GM12864 (cell line): ENCODE results near the gene GLDC.

Source experiments
- DNase-seq: peaks from one replicate; pipeline ENCODE4 v3.0.0-alpha.2; 2011; ENCODE audit warnings: low read depth
- H3K4me3 ChIP-seq: 2 replicates; pipeline ENCODE4 v1.5.1; 2011; ENCODE audit warnings: mild to moderate bottlenecking, low read depth, low read length, control low read depth
- TF ChIP-seq, protein P1 (sequence below): IDR thresholded peaks from 2 replicates; pipeline ENCODE4 v1.5.1; 2011; ENCODE audit warnings: low read depth, mild to moderate bottlenecking, moderate library complexity, low read length, control low read depth, inconsistent platforms; ENCODE audit errors: missing control alignments

The GLDC gene

DNA sequence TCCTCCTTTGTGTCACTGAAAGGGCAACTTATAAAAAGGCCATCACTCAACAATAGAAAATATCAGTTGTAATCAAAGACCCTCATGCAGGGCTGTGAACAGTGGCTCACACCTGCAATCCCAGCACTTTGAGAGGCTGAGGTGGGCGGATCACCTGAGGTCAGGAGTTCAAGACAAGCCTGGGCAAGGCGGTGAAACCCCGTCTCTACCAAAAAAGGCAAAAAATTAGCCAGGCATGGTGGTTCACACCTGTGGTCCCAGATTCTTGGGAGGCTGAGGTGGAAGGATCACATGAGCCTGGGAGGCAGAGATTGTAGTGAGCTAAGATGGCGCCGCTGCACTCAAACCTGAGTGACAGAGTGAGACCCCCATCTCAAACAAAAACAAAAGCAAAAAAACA lies 24.7 kb downstream of the GLDC start:
- DNase-seq, result no peak
- TF ChIP-seq, protein P1, sequence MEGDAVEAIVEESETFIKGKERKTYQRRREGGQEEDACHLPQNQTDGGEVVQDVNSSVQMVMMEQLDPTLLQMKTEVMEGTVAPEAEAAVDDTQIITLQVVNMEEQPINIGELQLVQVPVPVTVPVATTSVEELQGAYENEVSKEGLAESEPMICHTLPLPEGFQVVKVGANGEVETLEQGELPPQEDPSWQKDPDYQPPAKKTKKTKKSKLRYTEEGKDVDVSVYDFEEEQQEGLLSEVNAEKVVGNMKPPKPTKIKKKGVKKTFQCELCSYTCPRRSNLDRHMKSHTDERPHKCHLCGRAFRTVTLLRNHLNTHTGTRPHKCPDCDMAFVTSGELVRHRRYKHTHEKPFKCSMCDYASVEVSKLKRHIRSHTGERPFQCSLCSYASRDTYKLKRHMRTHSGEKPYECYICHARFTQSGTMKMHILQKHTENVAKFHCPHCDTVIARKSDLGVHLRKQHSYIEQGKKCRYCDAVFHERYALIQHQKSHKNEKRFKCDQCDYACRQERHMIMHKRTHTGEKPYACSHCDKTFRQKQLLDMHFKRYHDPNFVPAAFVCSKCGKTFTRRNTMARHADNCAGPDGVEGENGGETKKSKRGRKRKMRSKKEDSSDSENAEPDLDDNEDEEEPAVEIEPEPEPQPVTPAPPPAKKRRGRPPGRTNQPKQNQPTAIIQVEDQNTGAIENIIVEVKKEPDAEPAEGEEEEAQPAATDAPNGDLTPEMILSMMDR, result no peak
- H3K4me3 ChIP-seq, result no peak overlapping the region

DNA sequence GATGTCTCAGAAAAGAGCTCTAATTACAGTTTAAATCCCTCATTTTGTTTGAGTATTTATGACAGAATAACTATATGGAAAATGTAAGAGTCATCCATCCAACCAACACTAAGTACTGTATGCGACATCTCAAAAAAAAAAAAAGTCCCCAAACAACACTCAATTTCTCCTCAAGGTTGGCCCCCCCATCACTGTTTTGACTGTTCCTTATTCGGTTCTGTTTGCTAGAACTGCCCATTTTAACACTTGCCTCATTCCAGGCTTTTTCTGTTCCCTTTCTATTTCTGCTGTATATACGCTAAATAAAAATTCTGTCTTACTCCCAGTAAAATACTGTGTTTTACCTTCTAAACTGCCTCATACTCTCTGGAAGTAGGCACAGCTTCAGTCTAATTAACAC lies 25.2 kb downstream of the GLDC start:
- no peak for DNase-seq
- TF ChIP-seq, protein P1, result no peak
- H3K4me3 ChIP-seq, result no peak overlapping the region

- TF ChIP-seq, protein P1, result no peak
- no peak for DNase-seq
- no peak overlapping the region for H3K4me3 ChIP-seq
These were observed 25.6 kb downstream of the GLDC start for GRCh38 chr9:6619909-6620308.

DNA sequence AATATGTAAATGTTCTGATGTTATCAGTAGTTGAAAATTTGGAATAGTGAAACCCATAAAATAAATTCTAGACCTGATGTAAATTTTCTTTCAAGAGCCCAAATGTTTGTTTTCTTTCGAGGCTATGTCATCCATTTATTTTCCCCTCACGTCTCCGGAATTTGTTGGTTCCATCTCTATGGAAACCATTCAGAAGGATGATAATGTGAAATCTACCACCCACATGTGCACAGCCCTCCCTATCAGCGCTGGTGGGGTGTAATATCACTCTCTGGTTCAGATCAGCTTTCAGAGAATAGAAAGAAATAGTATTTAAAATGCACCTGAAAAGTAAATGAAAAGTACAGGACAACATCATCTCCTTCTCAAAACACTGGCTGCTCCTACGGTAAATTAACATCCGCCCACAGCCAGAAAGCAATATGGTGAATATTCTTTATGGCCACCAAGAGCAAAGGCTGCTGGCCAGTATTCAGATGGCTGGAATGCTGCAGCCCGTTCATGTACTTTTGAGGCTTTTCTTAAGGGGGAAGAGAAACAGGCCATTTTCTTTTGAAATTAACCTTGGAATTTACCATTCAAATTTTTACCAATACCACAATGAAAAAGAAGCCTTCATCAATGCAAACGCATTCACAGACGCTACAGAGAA lies 28.5 kb downstream of the GLDC start:
- no peak overlapping the region for H3K4me3 ChIP-seq
- TF ChIP-seq, protein P1, result no peak
- no peak for DNase-seq

DNA sequence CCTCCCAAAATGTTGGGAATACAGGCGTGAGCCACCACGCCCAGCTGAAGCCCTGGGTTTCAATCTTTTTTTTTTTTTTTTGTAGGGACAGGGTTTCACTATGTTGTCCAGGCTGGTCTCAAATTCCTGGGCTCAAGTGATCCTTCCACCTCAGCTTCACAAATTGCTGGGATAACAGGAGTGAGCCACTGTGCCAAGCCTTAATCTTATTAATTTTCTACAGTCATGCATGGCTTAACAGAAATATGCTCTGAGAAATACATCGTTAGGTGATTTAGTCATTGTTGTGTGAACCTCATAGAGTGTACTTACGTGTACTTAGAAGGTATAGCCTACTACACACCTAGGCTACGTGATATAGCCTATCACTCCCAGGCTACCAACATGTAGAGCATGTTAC lies 31.0 kb downstream of the GLDC start:
- TF ChIP-seq, protein P1, result no peak
- no peak for DNase-seq
- no peak overlapping the region for H3K4me3 ChIP-seq

GRCh38 chr9:6611865-6612264 lies 33.7 kb downstream of the GLDC start:
- TF ChIP-seq, protein P1, result no peak

GRCh38 chr9:6610073-6610472 lies 35.5 kb downstream of the GLDC start:
- no peak overlapping the region for H3K4me3 ChIP-seq
- TF ChIP-seq, protein P1, result no peak
- DNase-seq, result no peak

More at GRCh38 chr9:6611865-6612264, 33.7 kb downstream of the GLDC start:
- DNase-seq, result no peak
- H3K4me3 ChIP-seq, result no peak overlapping the region
